Breast epithelium (tissue), 3 donors: Measurements from ENCODE around the gene PASD1.

Experiments
- POLR2A ChIP-seq: fragments of 450-650 bp; IDR thresholded peaks from one replicate; pipeline ENCODE4 v1.6.1; 2016; ENCODE audit warnings: antibody characterized with exemption, mild to moderate bottlenecking, moderate library complexity
- TF ChIP-seq, protein P1 (sequence below), 3 donors: fragments of 450-650 bp; IDR thresholded peaks; one replicate each; pipeline ENCODE4 v1.5.1; 2016 to 2017; ENCODE audit warnings: antibody characterized with exemption in 3 of 3, mild to moderate bottlenecking in 3 of 3, moderate library complexity in 3 of 3

DNA sequence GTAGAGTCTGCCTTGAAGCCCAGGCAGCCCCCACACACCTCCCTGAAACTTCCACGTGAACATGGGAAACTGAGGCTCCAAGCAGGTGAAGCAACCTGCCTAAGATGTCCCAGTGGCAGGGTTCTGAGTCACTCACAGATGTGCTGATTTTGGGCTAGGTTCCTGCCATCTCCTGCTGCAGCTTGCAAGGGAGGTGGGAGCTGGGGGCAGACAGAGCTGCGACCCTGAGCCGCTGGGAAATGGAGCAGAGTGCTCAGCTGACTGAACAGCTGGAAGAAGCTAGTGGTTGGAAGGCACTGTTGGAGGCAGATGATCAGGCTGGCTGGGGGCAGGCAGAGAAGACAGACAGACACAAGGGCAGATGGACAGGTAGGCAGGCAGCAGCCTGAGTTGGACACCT lies 148.8 kb downstream of the PASD1 start:
- no peak for TF ChIP-seq POLR2A
- TF ChIP-seq, protein P1, sequence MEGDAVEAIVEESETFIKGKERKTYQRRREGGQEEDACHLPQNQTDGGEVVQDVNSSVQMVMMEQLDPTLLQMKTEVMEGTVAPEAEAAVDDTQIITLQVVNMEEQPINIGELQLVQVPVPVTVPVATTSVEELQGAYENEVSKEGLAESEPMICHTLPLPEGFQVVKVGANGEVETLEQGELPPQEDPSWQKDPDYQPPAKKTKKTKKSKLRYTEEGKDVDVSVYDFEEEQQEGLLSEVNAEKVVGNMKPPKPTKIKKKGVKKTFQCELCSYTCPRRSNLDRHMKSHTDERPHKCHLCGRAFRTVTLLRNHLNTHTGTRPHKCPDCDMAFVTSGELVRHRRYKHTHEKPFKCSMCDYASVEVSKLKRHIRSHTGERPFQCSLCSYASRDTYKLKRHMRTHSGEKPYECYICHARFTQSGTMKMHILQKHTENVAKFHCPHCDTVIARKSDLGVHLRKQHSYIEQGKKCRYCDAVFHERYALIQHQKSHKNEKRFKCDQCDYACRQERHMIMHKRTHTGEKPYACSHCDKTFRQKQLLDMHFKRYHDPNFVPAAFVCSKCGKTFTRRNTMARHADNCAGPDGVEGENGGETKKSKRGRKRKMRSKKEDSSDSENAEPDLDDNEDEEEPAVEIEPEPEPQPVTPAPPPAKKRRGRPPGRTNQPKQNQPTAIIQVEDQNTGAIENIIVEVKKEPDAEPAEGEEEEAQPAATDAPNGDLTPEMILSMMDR (IDR thresholded peaks at IDR 0.05), result no peak
